GM23338 (cell line): ENCODE data around the gene FOXP1. TPM values are rescaled to one million over a fixed set of nuclear protein-coding genes. Genes with fewer than 3 reads are reported as not detected.

ENCODE experiments used
- ATAC-seq: fragments of 200-7000 bp; cut with Tn5 transposase; 3 replicates; pipeline ENCODE4 v1.9.1; 2020
- DNase-seq: peaks from one replicate; pipeline ENCODE4 v3.0.0-alpha.2; 2015; ENCODE audit warnings: low spot score
- H2AFZ ChIP-seq: fragments of 200-600 bp; sonication (generic); 2 replicates; pipeline ENCODE4 v1.8.0; 2016; ENCODE audit warnings: antibody characterized with exemption, mild to moderate bottlenecking, moderate library complexity
- H3F3A ChIP-seq: fragments of 200-600 bp; sonication (generic); replicated peaks from 2 replicates; pipeline ENCODE4 v1.8.0; 2017; ENCODE audit warnings: antibody characterized with exemption, mixed run types, low read depth
- H3K27ac ChIP-seq: fragments of 200-600 bp; sonication (generic); 2 replicates; pipeline ENCODE4 v1.6.1; 2016; ENCODE audit warnings: low read depth
- H3K27me3 ChIP-seq: fragments of 200-600 bp; sonication (generic); 2 replicates; pipeline ENCODE4 v1.8.0; 2016; ENCODE audit warnings: mild to moderate bottlenecking, mixed run types, moderate library complexity; ENCODE audit not compliant: insufficient read depth
- H3K36me3 ChIP-seq: fragments of 200-600 bp; sonication (generic); 2 replicates; pipeline ENCODE4 v1.8.0; 2016; ENCODE audit warnings: mild to moderate bottlenecking; ENCODE audit not compliant: insufficient read depth
- H3K4me1 ChIP-seq: fragments of 200-600 bp; sonication (generic); 2 replicates; pipeline ENCODE4 v1.8.0; 2016; ENCODE audit warnings: mild to moderate bottlenecking, moderate library complexity; ENCODE audit not compliant: insufficient read depth
- H3K4me2 ChIP-seq: fragments of 200-600 bp; sonication (generic); 2 replicates; pipeline ENCODE4 v1.7.1; 2017; ENCODE audit warnings: mixed run types
- H3K4me3 ChIP-seq: fragments of 200-600 bp; sonication (generic); 2 replicates; pipeline ENCODE4 v1.6.1; 2016; ENCODE audit warnings: mixed run types
- H3K79me2 ChIP-seq: fragments of 200-600 bp; sonication (generic); replicated peaks from 2 replicates; pipeline ENCODE4 v1.8.0; 2017; ENCODE audit warnings: mild to moderate bottlenecking; ENCODE audit not compliant: insufficient read depth
- H3K9me2 ChIP-seq: fragments of 200-600 bp; sonication (generic); 2 replicates; pipeline ENCODE4 v1.8.0; 2017; ENCODE audit not compliant: insufficient read depth
- H4K20me1 ChIP-seq: fragments of 200-600 bp; sonication (generic); replicated peaks from 2 replicates; pipeline ENCODE4 v1.8.0; 2017; ENCODE audit warnings: mild to moderate bottlenecking; ENCODE audit not compliant: insufficient read depth
- H3K27ac Mint-ChIP-seq: 2 replicates; pipeline ENCODE4 v1.8.0; 2020; ENCODE audit warnings: inconsistent platforms, mild to moderate bottlenecking, moderate library complexity, mixed read lengths
- H3K27me3 Mint-ChIP-seq: 3 replicates; pipeline ENCODE4 v1.8.0; 2022; ENCODE audit warnings: low read depth, mild to moderate bottlenecking, moderate library complexity, mixed read lengths, inconsistent platforms; ENCODE audit not compliant: insufficient read depth, poor library complexity
- H3K36me3 Mint-ChIP-seq: 3 replicates; pipeline ENCODE4 v1.8.0; 2021; ENCODE audit warnings: low read depth, mild to moderate bottlenecking, inconsistent platforms, moderate library complexity, mixed read lengths
- H3K4me1 Mint-ChIP-seq: 3 replicates; pipeline ENCODE4 v1.8.0; 2020; ENCODE audit warnings: mild to moderate bottlenecking, inconsistent platforms, mixed read lengths
- H3K4me3 Mint-ChIP-seq: 3 replicates; pipeline ENCODE4 v1.8.0; 2021; ENCODE audit warnings: moderate library complexity, mild to moderate bottlenecking, inconsistent platforms, mixed read lengths
- H3K9me3 Mint-ChIP-seq: 3 replicates; pipeline ENCODE4 v1.8.0; 2020; ENCODE audit warnings: moderate library complexity, mild to moderate bottlenecking, inconsistent platforms, mixed read lengths
- CREB1 ChIP-seq: fragments of 250-450 bp; sonication (Bioruptor Pico); IDR thresholded peaks from 2 replicates; pipeline ENCODE4 v1.5.0; 2020; ENCODE audit warnings: low read depth, mild to moderate bottlenecking, moderate library complexity
- ETS1 ChIP-seq: IDR thresholded peaks from 2 replicates; pipeline ENCODE4 v1.6.1; 2016; ENCODE audit warnings: antibody characterized with exemption
- EZH2 ChIP-seq: fragments of 200-600 bp; sonication (generic); IDR thresholded peaks from one replicate; pipeline ENCODE4 v1.8.0; 2017; ENCODE audit warnings: antibody characterized with exemption, mild to moderate bottlenecking, low read depth; ENCODE audit not compliant: unreplicated experiment
- EZH2phosphoT487 ChIP-seq: fragments of 200-600 bp; sonication (generic); IDR thresholded peaks from one replicate; pipeline ENCODE4 v1.8.1; 2018; ENCODE audit warnings: antibody characterized with exemption; ENCODE audit not compliant: unreplicated experiment
- JUNB ChIP-seq: IDR thresholded peaks from one replicate; pipeline ENCODE4 v1.6.1; 2016; ENCODE audit warnings: antibody characterized with exemption; ENCODE audit not compliant: unreplicated experiment
- NANOG ChIP-seq: IDR thresholded peaks from 2 replicates; pipeline ENCODE4 v1.6.1; 2016; ENCODE audit warnings: antibody characterized with exemption, borderline replicate concordance
- POLR2AphosphoS5 ChIP-seq: IDR thresholded peaks from 2 replicates; pipeline ENCODE4 v1.6.1; 2016; ENCODE audit warnings: antibody characterized with exemption, low read depth
- STAT1 ChIP-seq: IDR thresholded peaks from one replicate; pipeline ENCODE4 v1.6.1; 2016; ENCODE audit warnings: antibody characterized with exemption; ENCODE audit not compliant: unreplicated experiment
- ZNF114 ChIP-seq: fragments of 250-450 bp; sonication (Bioruptor Pico); IDR thresholded peaks from 2 replicates; pipeline ENCODE4 v1.5.0; 2020; ENCODE audit warnings: mild to moderate bottlenecking, moderate library complexity
- ZNF331 ChIP-seq: fragments of 250-450 bp; sonication (Bioruptor Pico); IDR thresholded peaks from 2 replicates; pipeline ENCODE4 v1.5.0; 2020; ENCODE audit warnings: low read depth, mild to moderate bottlenecking, moderate library complexity
- polyA plus RNA-seq: library from polyadenylated mRNA; unstranded; fragments of >200 nt; fragmentation: Nextera tagmentation; extraction: Ambion mirVana; gene quantifications from 2 replicates; pipeline ENCODE4 v1.2.1, GENCODE V29; 2016
- total RNA-seq: library from RNA; depleted of rRNA; stranded (reverse); fragments of >200 nt; shearing (Covaris generic); gene quantifications from 2 replicates; pipeline ENCODE4 v1.2.3, GENCODE V29; 2014
- TF ChIP-seq, protein P1 (sequence below): fragments of 250-450 bp; sonication (Bioruptor Pico); IDR thresholded peaks from 2 replicates; pipeline ENCODE4 v1.5.0; 2020; ENCODE audit warnings: mild to moderate bottlenecking, moderate library complexity
- TF ChIP-seq, protein P2 (sequence below), 2 experiments: fragments of 200-600 bp in 1 of 2; sonication (generic) in 1 of 2; conservative IDR thresholded peaks; 2 replicates each; pipeline versions ENCODE4 v1.5.1 to v1.6.1; 2016 to 2017; ENCODE audit warnings: antibody characterized with exemption in 2 of 2, low read depth in 2 of 2, mild to moderate bottlenecking in 2 of 2, moderate library complexity in 1 of 2
- TF ChIP-seq, protein P3 (sequence below): IDR thresholded peaks from one replicate; pipeline ENCODE4 v1.6.1; 2018; ENCODE audit warnings: antibody characterized with exemption; ENCODE audit not compliant: unreplicated experiment

FOXP1 gene
- total and polyA plus RNA-seq, 2 experiments from 2014 or later, result 32.9 to 35.5 TPM

DNA sequence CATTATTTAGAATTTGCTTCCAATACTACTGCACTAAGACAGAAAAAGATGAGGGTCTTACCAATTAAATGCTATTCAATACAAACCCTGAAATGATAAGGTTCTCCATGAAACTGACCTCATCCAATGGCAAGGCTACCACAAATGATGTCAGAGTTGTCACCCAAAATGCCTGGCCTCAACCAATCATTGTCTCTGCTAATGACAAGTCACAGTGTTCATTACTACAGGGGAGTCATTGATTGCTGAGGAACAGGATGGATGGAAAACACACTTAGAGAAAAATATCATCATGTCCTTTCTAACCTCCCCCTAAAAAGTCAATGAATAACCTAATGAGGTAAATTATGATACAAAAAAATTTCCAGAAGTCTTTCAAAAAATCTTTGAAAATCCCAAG, 91.0 kb downstream of the FOXP1 start:
- DNase-seq, result no peak
- Histone ChIP-seq H3K36me3 (no peaks in the 10 kb centered on the region), H2AFZ (no peak overlapping the region), H3F3A (no peaks in the 10 kb centered on the region), H3K27me3 (no peaks in the 10 kb centered on the region), H3K4me2 (no peak overlapping the region), H3K9me2 (no peaks in the 10 kb centered on the region), H4K20me1 (no peaks in the 10 kb centered on the region), H3K27ac (no peak overlapping the region), H3K4me1 (peaks cover 29% of the 10 kb centered on the region), H3K4me3 (no peak overlapping the region), H3K79me2 (no peaks in the 10 kb centered on the region)
- Mint-ChIP-seq H3K9me3 (peaks cover 12% of the 10 kb centered on the region; the same call in 2 of the 3 replicates), H3K4me3 (no peak overlapping the region), H3K27ac (no peak overlapping the region), H3K27me3 (no peaks in the 10 kb centered on the region), H3K4me1 (peaks cover 31% of the 10 kb centered on the region), H3K36me3 (peaks cover 28% of the 10 kb centered on the region)
- ATAC-seq, result no peak
- TF ChIP-seq, protein P1, sequence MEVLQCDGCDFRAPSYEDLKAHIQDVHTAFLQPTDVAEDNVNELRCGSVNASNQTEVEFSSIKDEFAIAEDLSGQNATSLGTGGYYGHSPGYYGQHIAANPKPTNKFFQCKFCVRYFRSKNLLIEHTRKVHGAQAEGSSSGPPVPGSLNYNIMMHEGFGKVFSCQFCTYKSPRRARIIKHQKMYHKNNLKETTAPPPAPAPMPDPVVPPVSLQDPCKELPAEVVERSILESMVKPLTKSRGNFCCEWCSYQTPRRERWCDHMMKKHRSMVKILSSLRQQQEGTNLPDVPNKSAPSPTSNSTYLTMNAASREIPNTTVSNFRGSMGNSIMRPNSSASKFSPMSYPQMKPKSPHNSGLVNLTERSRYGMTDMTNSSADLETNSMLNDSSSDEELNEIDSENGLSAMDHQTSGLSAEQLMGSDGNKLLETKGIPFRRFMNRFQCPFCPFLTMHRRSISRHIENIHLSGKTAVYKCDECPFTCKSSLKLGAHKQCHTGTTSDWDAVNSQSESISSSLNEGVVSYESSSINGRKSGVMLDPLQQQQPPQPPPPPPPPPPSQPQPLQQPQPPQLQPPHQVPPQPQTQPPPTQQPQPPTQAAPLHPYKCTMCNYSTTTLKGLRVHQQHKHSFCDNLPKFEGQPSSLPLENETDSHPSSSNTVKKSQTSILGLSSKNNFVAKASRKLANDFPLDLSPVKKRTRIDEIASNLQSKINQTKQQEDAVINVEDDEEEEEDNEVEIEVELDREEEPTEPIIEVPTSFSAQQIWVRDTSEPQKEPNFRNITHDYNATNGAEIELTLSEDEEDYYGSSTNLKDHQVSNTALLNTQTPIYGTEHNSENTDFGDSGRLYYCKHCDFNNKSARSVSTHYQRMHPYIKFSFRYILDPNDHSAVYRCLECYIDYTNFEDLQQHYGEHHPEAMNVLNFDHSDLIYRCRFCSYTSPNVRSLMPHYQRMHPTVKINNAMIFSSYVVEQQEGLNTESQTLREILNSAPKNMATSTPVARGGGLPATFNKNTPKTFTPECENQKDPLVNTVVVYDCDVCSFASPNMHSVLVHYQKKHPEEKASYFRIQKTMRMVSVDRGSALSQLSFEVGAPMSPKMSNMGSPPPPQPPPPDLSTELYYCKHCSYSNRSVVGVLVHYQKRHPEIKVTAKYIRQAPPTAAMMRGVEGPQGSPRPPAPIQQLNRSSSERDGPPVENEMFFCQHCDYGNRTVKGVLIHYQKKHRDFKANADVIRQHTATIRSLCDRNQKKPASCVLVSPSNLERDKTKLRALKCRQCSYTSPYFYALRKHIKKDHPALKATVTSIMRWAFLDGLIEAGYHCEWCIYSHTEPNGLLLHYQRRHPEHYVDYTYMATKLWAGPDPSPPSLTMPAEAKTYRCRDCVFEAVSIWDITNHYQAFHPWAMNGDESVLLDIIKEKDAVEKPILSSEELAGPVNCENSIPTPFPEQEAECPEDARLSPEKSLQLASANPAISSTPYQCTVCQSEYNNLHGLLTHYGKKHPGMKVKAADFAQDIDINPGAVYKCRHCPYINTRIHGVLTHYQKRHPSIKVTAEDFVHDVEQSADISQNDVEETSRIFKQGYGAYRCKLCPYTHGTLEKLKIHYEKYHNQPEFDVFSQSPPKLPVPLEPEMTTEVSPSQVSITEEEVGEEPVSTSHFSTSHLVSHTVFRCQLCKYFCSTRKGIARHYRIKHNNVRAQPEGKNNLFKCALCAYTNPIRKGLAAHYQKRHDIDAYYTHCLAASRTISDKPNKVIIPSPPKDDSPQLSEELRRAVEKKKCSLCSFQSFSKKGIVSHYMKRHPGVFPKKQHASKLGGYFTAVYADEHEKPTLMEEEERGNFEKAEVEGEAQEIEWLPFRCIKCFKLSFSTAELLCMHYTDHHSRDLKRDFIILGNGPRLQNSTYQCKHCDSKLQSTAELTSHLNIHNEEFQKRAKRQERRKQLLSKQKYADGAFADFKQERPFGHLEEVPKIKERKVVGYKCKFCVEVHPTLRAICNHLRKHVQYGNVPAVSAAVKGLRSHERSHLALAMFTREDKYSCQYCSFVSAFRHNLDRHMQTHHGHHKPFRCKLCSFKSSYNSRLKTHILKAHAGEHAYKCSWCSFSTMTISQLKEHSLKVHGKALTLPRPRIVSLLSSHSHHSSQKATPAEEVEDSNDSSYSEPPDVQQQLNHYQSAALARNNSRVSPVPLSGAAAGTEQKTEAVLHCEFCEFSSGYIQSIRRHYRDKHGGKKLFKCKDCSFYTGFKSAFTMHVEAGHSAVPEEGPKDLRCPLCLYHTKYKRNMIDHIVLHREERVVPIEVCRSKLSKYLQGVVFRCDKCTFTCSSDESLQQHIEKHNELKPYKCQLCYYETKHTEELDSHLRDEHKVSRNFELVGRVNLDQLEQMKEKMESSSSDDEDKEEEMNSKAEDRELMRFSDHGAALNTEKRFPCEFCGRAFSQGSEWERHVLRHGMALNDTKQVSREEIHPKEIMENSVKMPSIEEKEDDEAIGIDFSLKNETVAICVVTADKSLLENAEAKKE, result no peak
- TF ChIP-seq POLR2AphosphoS5 (no peak), STAT1 (no peak), ETS1 (no peak), JUNB (no peak), NANOG (no peak), ZNF331 (no peak), ZNF114 (CRISPR knock-in tag) (no peak), EZH2 (no peak), CREB1 (CRISPR knock-in tag) (no peak), EZH2phosphoT487 (no peak)
- TF ChIP-seq, protein P2, sequence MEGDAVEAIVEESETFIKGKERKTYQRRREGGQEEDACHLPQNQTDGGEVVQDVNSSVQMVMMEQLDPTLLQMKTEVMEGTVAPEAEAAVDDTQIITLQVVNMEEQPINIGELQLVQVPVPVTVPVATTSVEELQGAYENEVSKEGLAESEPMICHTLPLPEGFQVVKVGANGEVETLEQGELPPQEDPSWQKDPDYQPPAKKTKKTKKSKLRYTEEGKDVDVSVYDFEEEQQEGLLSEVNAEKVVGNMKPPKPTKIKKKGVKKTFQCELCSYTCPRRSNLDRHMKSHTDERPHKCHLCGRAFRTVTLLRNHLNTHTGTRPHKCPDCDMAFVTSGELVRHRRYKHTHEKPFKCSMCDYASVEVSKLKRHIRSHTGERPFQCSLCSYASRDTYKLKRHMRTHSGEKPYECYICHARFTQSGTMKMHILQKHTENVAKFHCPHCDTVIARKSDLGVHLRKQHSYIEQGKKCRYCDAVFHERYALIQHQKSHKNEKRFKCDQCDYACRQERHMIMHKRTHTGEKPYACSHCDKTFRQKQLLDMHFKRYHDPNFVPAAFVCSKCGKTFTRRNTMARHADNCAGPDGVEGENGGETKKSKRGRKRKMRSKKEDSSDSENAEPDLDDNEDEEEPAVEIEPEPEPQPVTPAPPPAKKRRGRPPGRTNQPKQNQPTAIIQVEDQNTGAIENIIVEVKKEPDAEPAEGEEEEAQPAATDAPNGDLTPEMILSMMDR (conservative IDR thresholded peaks at IDR 0.05; ENCODE audit: low read depth in 2 of 2), result no peak
- TF ChIP-seq, protein P3, sequence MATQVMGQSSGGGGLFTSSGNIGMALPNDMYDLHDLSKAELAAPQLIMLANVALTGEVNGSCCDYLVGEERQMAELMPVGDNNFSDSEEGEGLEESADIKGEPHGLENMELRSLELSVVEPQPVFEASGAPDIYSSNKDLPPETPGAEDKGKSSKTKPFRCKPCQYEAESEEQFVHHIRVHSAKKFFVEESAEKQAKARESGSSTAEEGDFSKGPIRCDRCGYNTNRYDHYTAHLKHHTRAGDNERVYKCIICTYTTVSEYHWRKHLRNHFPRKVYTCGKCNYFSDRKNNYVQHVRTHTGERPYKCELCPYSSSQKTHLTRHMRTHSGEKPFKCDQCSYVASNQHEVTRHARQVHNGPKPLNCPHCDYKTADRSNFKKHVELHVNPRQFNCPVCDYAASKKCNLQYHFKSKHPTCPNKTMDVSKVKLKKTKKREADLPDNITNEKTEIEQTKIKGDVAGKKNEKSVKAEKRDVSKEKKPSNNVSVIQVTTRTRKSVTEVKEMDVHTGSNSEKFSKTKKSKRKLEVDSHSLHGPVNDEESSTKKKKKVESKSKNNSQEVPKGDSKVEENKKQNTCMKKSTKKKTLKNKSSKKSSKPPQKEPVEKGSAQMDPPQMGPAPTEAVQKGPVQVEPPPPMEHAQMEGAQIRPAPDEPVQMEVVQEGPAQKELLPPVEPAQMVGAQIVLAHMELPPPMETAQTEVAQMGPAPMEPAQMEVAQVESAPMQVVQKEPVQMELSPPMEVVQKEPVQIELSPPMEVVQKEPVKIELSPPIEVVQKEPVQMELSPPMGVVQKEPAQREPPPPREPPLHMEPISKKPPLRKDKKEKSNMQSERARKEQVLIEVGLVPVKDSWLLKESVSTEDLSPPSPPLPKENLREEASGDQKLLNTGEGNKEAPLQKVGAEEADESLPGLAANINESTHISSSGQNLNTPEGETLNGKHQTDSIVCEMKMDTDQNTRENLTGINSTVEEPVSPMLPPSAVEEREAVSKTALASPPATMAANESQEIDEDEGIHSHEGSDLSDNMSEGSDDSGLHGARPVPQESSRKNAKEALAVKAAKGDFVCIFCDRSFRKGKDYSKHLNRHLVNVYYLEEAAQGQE, result no peak
